Measurements from ENCODE around the gene TSPAN4. TPM values are rescaled to one million over a fixed set of nuclear protein-coding genes. Genes with fewer than 3 reads are reported as not detected.

Gene TSPAN4
- total RNA-seq, 1 experiment from 2014 or later = 50.3 TPM

- TF ChIP-seq, protein P1, sequence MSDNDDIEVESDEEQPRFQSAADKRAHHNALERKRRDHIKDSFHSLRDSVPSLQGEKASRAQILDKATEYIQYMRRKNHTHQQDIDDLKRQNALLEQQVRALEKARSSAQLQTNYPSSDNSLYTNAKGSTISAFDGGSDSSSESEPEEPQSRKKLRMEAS (IDR thresholded peaks at IDR 0.05) = no peak
- TF ChIP-seq SIN3A (IDR thresholded peaks at IDR 0.05; ENCODE audit: low read depth) = no peak
- no peak for TF ChIP-seq ZFX (IDR thresholded peaks at IDR 0.05)
- no peak for TF ChIP-seq POLR2A (IDR thresholded peaks at IDR 0.05; ENCODE audit: borderline replicate concordance, extremely low read depth, insufficient read depth, insufficient read length)
- no peak for TF ChIP-seq SP1 (IDR thresholded peaks at IDR 0.05; ENCODE audit: low read depth)
These were observed 15.6 kb downstream of the TSPAN4 start (continued) for GRCh38 chr11:858053-858761.

- no peaks in the 10 kb centered on the region for H3K9me2 ChIP-seq (ENCODE audit: insufficient read depth)
- ChIA-PET POLR2A (no interaction called here), RAD21 (ENCODE audit: low non-redundant PET in 1 of 2, low total read pairs in 2 of 2, uncharacterized antibody in 2 of 2, unreplicated experiment in 2 of 2) (interaction anchor here in 1 of 2 experiments (0.8 kb wide), 1 partner anchor 258 kb away, joined by 3 read pairs; no protein-coding TSS in a partner anchor), CTCF (interaction anchor here (1.3 kb wide), 1 partner anchor 10 kb away, joined by 4 read pairs; no protein-coding TSS in a partner anchor)
- peaks cover 7 to 23% of the 10 kb centered on the region in 2 experiments for H3K4me1 ChIP-seq (ENCODE audit: control insufficient read depth in 1 of 2, insufficient read depth in 2 of 2, low read length in 2 of 2)
- BruUV-seq (replicated peaks) = no TSS peak
- H3K36me3 ChIP-seq (ENCODE audit: control insufficient read depth in 1 of 2, insufficient read depth in 2 of 2, low read length in 2 of 2) = no peaks in the 10 kb centered on the region
- no peaks in the 10 kb centered on the region for H3K9me3 ChIP-seq (ENCODE audit: control insufficient read depth in 1 of 2, insufficient read depth in 1 of 2, low read depth in 1 of 2, low read length in 2 of 2)
- H4K20me1 ChIP-seq (ENCODE audit: insufficient read depth) = no peaks in the 10 kb centered on the region
- DNase-seq (ENCODE audit: low read depth, low spot score) (no peak), ATAC-seq (no peak)
- no peak overlapping the region for H2AFZ ChIP-seq (ENCODE audit: low read depth, low read length, poor library complexity, severe bottlenecking)
- no peaks in the 10 kb centered on the region for H3K79me2 ChIP-seq (ENCODE audit: insufficient read depth, low read length)
- H3K27me3 ChIP-seq (ENCODE audit: insufficient read depth, low read length) = no peaks in the 10 kb centered on the region
- no peak for TF ChIP-seq POLR2A (IDR thresholded peaks at IDR 0.05; ENCODE audit: borderline replicate concordance, extremely low read depth, insufficient read depth, insufficient read length)
- H3K4me3 ChIP-seq (replicated peaks in 1 of 2; ENCODE audit: low read depth in 1 of 2, low read length in 2 of 2) = no peak overlapping the region
- intact Hi-C loops (cut with micrococcal nuclease) = no loop called here
- no peak overlapping the region for H3K4me2 ChIP-seq (ENCODE audit: low read length)
- no peak overlapping the region for H3K9ac ChIP-seq (ENCODE audit: low read length)
- H3K27ac ChIP-seq (ENCODE audit: low read depth, low read length) = no peak overlapping the region
These were observed 16.2 kb downstream of the TSPAN4 start for GRCh38 chr11:858762-859339.

Measured in HCT116 (cell line).